Measurements from ENCODE around the gene DYNLT4. TPM values are rescaled to one million over a fixed set of nuclear protein-coding genes. Genes with fewer than 3 reads are reported as not detected.
"Not testable (repeated sequence)": the region's sequence is repeated elsewhere in the genome, so short reads cannot be mapped to it uniquely, and the experiment has no call there.

DYNLT4 gene
- total RNA-seq, 1 donor from 2014 or later: 1.4 TPM

DNA sequence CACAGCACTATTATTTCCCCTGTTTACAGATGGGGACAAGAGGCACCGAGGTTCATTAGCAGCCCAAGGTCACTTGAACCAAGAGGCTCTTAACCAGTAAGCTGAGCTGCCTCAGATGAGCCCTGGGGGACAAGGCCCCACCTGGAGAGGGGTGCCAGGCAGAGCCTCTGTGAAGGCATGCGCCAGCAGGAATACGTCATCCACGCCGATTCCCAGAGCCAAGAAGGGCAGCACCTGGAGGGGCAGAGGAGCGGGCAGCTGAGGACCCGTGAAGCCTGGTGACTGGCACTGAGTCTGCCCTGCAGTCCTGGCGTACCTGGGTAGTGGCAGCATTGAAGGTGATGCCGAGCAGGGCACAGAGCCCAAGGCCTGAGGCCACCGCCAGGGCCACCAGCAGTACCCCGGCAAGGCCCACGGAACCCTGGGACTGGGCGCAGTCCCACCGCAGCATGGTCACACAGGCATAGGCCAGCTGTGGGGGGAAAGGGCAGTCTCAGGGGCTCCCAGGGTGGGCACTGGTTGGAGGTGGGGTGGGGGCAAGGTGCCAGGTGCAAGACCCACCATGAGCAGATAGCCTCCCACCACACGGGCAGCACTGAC is 21.8 kb upstream of the DYNLT4 start:
- Mint-ChIP-seq H3K4me1 (ENCODE audit: unreplicated experiment) (peaks cover 18% of the 10 kb centered on the region), H3K27ac (ENCODE audit: unreplicated experiment) (no peak overlapping the region), H3K9me3 (ENCODE audit: unreplicated experiment) (no peaks in the 10 kb centered on the region), H3K36me3 (ENCODE audit: low read depth, unreplicated experiment) (no peaks in the 10 kb centered on the region), H3K27me3 (ENCODE audit: unreplicated experiment) (peaks cover 5% of the 10 kb centered on the region), H3K4me3 (ENCODE audit: unreplicated experiment) (no peak overlapping the region)
- TF ChIP-seq, protein P1, sequence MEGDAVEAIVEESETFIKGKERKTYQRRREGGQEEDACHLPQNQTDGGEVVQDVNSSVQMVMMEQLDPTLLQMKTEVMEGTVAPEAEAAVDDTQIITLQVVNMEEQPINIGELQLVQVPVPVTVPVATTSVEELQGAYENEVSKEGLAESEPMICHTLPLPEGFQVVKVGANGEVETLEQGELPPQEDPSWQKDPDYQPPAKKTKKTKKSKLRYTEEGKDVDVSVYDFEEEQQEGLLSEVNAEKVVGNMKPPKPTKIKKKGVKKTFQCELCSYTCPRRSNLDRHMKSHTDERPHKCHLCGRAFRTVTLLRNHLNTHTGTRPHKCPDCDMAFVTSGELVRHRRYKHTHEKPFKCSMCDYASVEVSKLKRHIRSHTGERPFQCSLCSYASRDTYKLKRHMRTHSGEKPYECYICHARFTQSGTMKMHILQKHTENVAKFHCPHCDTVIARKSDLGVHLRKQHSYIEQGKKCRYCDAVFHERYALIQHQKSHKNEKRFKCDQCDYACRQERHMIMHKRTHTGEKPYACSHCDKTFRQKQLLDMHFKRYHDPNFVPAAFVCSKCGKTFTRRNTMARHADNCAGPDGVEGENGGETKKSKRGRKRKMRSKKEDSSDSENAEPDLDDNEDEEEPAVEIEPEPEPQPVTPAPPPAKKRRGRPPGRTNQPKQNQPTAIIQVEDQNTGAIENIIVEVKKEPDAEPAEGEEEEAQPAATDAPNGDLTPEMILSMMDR (IDR thresholded peaks at IDR 0.05; ENCODE audit: unreplicated experiment): no peak
- no peak for DNase-seq (ENCODE audit: low spot score)

DNA sequence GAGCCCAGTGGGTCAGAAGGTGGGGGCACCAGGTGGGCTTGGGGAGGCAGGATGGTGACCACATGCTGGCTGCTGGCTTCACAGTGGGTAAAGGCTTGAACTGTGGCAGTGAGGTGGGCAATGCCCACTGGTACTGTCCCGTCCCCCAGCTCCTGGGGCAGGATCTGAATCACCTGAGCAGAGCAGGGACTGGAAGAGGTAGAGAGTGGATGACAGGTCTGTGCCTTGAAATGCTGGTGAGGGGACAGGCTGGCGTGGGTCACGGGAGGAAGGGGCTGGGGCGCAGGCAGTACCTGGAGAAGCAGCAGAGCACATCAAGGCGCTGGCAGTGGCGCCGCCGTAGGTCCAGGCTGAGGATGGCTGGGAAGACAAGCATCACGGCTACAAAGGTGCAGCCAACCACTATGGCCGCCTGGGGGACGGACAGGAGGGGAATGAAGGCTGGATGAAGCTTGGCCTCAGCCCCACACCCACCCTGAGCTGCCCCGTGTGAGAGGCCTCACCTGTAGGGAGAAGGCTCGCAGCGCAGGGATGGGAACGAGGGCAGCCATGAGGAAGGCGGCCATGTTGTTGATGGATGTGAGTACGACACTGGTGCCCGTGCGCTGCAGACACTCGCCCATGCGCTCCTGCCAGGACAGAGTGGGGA is 21.0 kb upstream of the DYNLT4 start:
- Mint-ChIP-seq H3K27me3 (ENCODE audit: unreplicated experiment) (peaks cover 5% of the 10 kb centered on the region), H3K36me3 (ENCODE audit: low read depth, unreplicated experiment) (no peaks in the 10 kb centered on the region), H3K4me1 (ENCODE audit: unreplicated experiment) (peaks cover 15% of the 10 kb centered on the region), H3K4me3 (ENCODE audit: unreplicated experiment) (no peak overlapping the region), H3K9me3 (ENCODE audit: unreplicated experiment) (no peaks in the 10 kb centered on the region), H3K27ac (ENCODE audit: unreplicated experiment) (peak overlapping the region; percentile 42)
- TF ChIP-seq, protein P1 (IDR thresholded peaks at IDR 0.05; ENCODE audit: unreplicated experiment): no peak
- DNase-seq (ENCODE audit: low spot score): no peak

DNA sequence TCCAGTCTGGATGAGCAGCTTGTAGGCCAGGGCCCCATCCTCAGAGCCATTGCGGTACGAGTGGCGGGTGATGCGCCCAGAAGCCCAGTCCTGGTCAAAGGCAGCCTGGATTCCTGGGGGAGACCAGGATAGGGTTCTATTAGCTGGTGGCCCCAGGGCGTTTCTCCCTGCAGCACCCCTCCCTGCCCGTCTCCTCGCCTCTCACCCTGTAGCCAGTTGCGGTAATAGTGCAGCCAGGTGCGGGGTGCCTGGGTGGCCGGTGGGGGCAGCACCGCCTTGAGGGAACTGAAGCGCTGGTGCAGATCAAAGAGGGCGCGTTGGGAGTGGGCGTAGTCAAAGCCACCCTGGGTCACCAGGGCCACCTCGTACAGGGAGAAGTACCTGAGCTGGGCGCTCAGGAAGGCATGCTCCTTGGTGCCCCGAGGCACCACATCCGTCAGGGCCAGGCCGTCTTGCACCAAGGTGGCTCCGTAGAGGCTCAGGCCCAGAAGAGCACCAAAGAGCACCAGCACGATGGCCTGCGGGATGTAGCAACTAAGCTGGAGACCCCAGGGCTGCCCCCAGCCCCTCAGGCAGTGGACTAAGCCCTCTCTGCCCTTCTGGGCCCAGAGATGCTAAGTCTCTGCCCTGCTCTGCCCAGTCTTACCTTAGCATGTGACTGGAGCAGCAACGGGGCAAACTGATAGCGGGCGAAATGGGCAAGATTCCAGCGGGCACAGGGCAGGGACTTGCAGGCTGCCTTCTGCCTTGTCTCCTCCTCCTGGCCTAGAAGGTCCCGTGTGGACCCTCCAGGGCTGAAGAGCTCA is 20.2 kb upstream of the DYNLT4 start:
- no peaks in the 10 kb centered on the region for H3K36me3 Mint-ChIP-seq (ENCODE audit: low read depth, unreplicated experiment)
- no peak for DNase-seq (ENCODE audit: low spot score)

DNA sequence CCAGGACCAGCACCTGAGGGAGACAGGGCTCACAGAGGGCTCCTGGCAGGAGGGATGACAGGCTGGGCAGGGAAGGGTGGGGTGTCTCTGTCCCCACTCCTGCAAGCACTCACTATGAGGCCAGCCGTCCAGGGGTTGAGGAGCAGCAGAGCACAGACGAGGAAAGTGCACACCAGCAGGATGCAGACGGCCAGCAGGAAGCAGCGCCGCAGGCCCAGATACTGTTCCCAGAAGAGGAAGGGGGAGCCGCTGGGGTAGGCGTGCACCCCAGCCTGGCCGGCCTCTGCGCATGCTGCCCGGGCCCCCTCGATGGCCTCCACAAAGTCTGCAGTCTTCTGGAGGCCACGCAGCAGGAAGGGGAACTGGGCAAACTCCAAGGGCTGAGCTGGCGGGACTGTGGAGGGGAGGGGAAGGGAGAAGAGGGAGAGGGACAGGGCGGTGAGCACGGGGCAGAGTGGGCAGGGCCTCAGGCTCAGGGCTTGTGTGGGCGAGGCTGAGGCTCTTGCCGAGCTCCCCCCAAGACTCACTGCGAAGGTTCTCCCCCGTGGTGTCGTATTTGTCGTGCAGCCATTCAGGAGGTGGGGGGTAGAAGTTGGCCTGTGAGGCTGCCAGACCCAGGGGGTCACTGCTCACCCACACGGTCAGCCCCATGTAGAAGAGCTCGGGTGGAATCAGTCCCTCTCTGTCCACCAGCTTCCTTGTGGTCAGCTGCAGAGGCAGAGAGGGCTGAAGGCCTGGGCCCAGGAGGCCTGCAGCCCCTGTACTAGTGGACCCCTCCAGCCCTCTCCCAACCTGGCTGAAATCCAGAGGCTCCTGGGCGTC is 19.4 kb upstream of the DYNLT4 start:
- Mint-ChIP-seq H3K9me3 (ENCODE audit: unreplicated experiment) (no peaks in the 10 kb centered on the region), H3K36me3 (ENCODE audit: low read depth, unreplicated experiment) (no peaks in the 10 kb centered on the region), H3K4me1 (ENCODE audit: unreplicated experiment) (peaks cover 13% of the 10 kb centered on the region), H3K27me3 (ENCODE audit: unreplicated experiment) (peaks cover 9% of the 10 kb centered on the region), H3K27ac (ENCODE audit: unreplicated experiment) (no peak overlapping the region), H3K4me3 (ENCODE audit: unreplicated experiment) (no peak overlapping the region)
- TF ChIP-seq, protein P1 (IDR thresholded peaks at IDR 0.05; ENCODE audit: unreplicated experiment): no peak
- DNase-seq (ENCODE audit: low spot score): peak; percentile 10

More for the DNA sequence above, 20.2 kb upstream of the DYNLT4 start:
- Mint-ChIP-seq H3K27me3 (ENCODE audit: unreplicated experiment) (peaks cover 5% of the 10 kb centered on the region), H3K4me3 (ENCODE audit: unreplicated experiment) (no peak overlapping the region), H3K4me1 (ENCODE audit: unreplicated experiment) (peaks cover 13% of the 10 kb centered on the region), H3K27ac (ENCODE audit: unreplicated experiment) (no peak overlapping the region), H3K9me3 (ENCODE audit: unreplicated experiment) (no peaks in the 10 kb centered on the region)
- TF ChIP-seq, protein P1 (IDR thresholded peaks at IDR 0.05; ENCODE audit: unreplicated experiment): no peak

GRCh38 chr1:44824392-44824791 is 17.2 kb upstream of the DYNLT4 start:
- not testable (repeated sequence) for H3K27me3 Mint-ChIP-seq (ENCODE audit: unreplicated experiment); DNase-seq (ENCODE audit: low spot score); H3K4me3 Mint-ChIP-seq (ENCODE audit: unreplicated experiment); H3K9me3 Mint-ChIP-seq (ENCODE audit: unreplicated experiment); H3K36me3 Mint-ChIP-seq (ENCODE audit: low read depth, unreplicated experiment); H3K27ac Mint-ChIP-seq (ENCODE audit: unreplicated experiment)
- peaks cover 13% of the 10 kb centered on the region for H3K4me1 Mint-ChIP-seq (ENCODE audit: unreplicated experiment)

Data from endothelial cell (in vitro differentiated cells).